ENCODE data around the gene FBXO9.

FBXO9 gene

DNA sequence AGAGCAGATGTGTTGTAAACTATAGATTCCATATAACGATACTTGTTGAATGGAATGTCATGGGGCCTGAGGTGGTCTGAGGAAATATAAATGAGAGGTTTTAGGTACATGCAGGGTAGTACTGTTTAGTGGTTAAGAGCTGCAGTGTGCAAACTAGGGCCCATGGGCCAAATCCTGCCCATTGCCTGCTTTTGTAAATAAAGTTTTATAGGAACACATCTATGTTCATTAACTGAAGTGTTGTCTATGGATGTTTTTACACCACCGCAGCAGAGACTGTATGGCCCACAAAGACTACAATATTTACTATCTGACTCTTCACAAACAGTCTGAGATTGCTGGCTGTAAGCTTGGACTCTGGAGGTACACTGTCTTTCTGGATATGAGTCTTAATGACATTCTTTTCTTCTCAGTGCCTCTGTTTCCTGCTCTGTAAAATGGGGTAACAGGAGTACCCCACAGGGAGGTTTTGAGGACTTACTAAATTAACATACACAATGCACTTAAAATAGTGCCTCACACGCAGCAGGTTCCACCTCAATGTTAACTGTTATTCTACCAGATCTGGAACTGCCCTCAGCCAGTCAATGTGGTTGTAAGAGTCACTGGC lies 70.9 kb downstream of the FBXO9 start:
- DNase-seq (ENCODE audit: low spot score), result no peak

DNA sequence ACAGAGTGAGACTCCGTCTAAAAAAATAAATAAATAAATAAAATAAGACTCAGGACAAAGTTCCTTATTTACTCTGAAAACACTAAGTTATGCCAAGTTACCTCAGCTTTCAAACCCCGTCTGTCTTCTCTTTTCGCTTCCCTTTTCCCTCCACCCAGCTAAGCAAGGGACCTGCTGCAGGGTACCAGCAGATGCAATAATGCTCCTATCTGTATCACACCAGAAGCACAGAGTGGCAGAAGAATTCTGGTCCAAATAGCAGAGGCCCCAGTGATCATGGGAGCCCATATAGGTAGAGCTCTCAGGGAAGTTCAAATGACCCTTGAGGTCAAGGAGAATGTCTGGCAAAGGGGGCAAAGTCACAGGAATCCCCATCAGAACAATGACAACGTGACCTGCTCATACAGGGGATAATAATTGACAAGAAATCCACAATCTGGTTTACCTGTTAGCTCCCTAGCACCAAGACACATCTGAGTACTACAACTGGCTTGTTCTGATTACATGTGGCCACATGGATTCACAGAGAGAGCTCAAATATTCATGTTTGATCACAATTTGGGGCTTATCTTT lies 74.7 kb downstream of the FBXO9 start:
- DNase-seq (ENCODE audit: low spot score), result no peak

DNA sequence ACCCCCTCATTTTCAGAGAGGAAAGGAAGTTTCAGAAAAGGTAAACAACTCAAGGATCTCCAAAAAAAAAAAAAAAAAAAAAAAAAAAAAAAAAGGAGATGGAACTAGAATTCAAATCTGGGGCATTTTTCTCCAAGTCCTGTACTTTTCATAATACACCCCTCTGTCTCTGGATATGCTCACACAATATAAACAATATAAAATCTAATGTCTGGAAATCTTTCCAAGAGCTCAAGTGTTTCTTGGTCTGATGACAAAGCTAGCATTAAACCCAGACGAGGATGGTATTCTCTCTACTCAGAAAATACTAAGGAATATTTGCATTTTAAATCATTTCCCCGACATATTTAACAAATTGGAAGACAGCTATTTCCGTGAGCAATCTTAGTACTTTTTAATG lies 77.6 kb downstream of the FBXO9 start:
- no peak for DNase-seq (ENCODE audit: low spot score)

DNA sequence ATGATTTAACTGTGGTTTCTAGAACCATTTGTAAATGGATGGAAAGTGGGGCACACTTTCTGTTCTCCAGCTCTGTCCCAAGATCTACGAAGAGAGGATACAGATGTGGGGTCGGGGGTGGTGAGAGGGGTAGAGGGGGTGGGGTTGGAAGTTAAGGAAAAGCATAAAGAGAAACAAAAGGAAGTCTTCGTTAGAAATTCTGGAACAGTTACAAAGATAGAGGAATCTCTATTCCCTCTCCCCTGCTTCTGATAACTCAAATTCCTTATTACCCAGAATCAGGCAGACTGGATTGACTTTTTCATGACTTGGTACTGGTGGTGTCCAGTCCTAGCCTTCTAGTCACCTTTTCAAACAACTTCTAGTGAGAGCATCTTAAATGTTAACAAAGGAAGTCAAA lies 78.5 kb downstream of the FBXO9 start:
- DNase-seq (ENCODE audit: low spot score), result no peak

DNA sequence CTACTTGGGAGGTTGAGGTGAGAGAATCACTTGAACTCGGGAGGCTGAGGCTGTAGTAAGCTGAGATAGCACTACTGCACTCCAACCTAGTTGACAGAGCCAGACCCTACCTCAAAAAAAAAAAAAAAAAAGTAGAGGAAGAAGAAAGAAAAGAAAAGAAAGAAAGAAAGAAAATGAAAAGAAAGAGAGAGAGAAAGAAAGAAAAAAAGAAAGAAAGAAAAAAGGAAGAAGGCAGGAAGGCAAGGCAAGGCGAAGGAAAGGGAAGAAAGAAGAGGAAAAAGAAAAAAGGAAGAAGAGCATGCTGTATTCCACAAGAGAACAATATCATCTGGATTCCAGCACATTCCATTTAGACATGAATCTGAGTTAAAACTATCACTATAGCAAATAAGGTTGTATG lies 79.6 kb downstream of the FBXO9 start:
- no peak for DNase-seq (ENCODE audit: low spot score)

DNA sequence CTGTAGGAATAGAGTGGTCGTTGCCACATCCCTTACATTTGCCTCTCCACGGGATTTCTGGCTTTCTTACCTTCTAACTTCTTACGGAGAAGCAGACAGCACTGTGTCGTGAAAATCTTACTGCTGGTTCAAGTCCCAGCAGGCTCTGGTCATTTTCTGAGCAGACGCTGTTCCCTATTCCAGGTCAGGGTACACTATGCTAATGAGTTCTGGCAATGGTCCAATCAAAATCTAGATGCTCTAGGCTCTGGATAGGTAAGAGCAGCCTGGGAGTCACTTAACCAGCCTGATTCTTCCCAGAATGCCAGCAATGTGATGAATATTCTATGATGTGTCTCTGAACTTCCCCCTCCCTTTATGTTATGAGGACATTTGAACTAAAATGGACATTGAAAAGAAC lies 83.5 kb downstream of the FBXO9 start, which contains the start of gene GCM1:
Gene GCM1, minus strand, starts transcription at position 158 of the 400 bp plus-strand sequence. CDS start 3,209 bp downstream, outside the sequence.
- DNase-seq (ENCODE audit: low spot score), result no peak
